Memory B cell (primary cell): ENCODE results near the gene MED20.
A peak's percentile ranks its signal among the peaks of the same experiment; 100 is the strongest.

Source experiments
- ATAC-seq: fragments of 150-1000 bp; cut with Tn5 transposase; 2 replicates; pipeline ENCODE4 v1.10.0; 2021; ENCODE audit warnings: low read depth, mild to moderate bottlenecking, moderate library complexity
- DNase-seq, 2 donors: peaks; one replicate each; pipeline ENCODE4 v3.0.0; 2022; ENCODE audit warnings: low spot score in 2 of 2
- H3K27ac Mint-ChIP-seq: one replicate; pipeline ENCODE4 v1.8.0; 2022; ENCODE audit warnings: mild to moderate bottlenecking, moderate library complexity, mixed read lengths
- H3K27me3 Mint-ChIP-seq: one replicate; pipeline ENCODE4 v1.8.0; 2022; ENCODE audit warnings: mixed read lengths
- H3K36me3 Mint-ChIP-seq: one replicate; pipeline ENCODE4 v1.8.0; 2022; ENCODE audit warnings: mild to moderate bottlenecking, mixed read lengths
- H3K4me1 Mint-ChIP-seq: one replicate; pipeline ENCODE4 v1.8.0; 2022; ENCODE audit warnings: mixed read lengths
- H3K4me3 Mint-ChIP-seq: one replicate; pipeline ENCODE4 v1.8.0; 2022; ENCODE audit warnings: mild to moderate bottlenecking, moderate library complexity, mixed read lengths
- H3K9me3 Mint-ChIP-seq: one replicate; pipeline ENCODE4 v1.8.0; 2022; ENCODE audit warnings: mixed read lengths

Gene MED20

GRCh38 chr6:41901882-41902519 is 18.9 kb downstream of the MED20 start:
- no peaks in the 10 kb centered on the region for H3K9me3 Mint-ChIP-seq
- no peak overlapping the region for H3K27ac Mint-ChIP-seq
- H3K27me3 Mint-ChIP-seq: no peaks in the 10 kb centered on the region
- ATAC-seq (peak; percentile 38), DNase-seq (no peak)
- H3K4me3 Mint-ChIP-seq: no peak overlapping the region
- peaks cover 14% of the 10 kb centered on the region for H3K36me3 Mint-ChIP-seq
- H3K4me1 Mint-ChIP-seq: no peaks in the 10 kb centered on the region

DNA sequence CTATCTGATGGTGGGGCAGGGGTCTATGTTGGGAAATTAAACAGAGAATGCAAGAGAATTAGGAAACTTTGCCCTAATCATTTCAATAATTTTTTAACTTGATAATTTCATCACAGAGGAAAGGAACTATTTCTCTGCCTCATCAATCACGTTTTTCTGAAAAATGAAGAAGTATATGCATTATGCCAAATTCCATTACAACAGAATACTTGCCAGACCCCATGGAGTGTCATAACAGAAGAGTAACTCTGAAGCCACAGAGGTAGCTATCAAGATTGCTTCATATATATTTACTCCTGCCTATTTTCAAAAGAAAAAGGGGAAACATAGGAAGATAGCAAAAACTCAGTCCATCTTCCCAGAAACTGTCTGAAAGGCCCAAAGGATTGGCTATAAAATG is 20.1 kb downstream of the MED20 start:
- Mint-ChIP-seq H3K9me3 (no peaks in the 10 kb centered on the region), H3K27me3 (no peaks in the 10 kb centered on the region), H3K4me3 (no peak overlapping the region), H3K4me1 (peaks cover 5% of the 10 kb centered on the region), H3K27ac (peak overlapping the region; percentile 41), H3K36me3 (peaks cover 11% of the 10 kb centered on the region)
- ATAC-seq (no peak), DNase-seq (no peak)

- Mint-ChIP-seq H3K27me3 (no peaks in the 10 kb centered on the region), H3K9me3 (no peaks in the 10 kb centered on the region), H3K36me3 (no peaks in the 10 kb centered on the region), H3K4me3 (no peak overlapping the region), H3K27ac (no peak overlapping the region), H3K4me1 (peaks cover 8% of the 10 kb centered on the region)
- ATAC-seq: no peak
- no peak for DNase-seq
Measured at GRCh38 chr6:41896281-41896680, 24.7 kb downstream of the MED20 start.

DNA sequence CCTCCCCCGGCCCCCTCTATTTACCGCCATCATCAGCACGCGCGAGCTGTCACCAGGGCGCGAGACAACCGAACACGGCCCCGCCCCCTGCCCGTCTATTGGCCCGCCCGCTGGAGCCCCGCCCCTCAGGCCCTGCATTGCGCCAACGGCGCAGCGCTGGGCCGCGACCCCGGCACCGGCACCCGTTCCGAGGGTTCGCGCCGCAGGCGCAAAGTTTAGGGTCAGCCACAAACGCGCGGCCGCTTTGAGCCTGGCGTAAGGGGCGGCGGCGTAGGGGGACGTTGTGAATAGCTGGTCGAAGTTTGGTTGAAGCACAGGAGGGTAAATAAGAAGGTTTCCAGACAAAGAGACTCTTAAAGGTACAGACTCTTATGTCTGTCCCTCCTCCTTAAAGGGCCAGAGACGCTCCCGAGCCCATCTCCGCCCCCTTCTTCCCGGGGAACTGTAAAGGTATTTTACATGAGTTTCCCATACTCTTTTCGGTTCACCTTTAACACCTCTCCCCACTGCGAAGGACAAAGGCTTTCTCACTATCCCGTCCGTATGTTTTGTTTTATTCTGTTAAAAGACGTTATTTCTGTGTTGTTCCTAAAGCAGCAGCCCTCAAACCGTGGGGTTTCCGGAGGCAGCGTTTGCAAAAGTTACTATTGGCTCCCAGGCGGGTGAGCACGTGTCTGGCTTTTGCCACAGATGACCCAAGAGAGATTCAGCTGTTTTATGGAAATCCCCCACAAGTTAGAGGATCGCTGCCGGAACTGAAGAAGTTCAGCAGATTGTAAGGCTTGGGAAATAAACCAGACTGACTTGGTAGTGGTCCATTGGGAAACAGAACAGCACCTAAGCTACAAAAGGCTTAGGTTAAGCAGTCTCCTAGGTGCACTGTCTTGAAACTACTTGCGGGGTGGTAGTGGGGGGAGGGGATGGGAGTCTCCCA is 25.4 kb downstream of the MED20 start, which contains the start of gene USP49:
Gene USP49, minus strand, starts transcription at position 76 of the 934 bp plus-strand sequence. CDS start 88,392 bp downstream, outside the sequence.
- ATAC-seq (peak; percentile 90), DNase-seq (peak; percentile 83 to 88)
- H3K27me3 Mint-ChIP-seq: no peaks in the 10 kb centered on the region
- H3K4me3 Mint-ChIP-seq: no peak within 1 kb of the TSS
- no peak within 1 kb of the TSS for H3K27ac Mint-ChIP-seq
- peaks cover 8% of the 10 kb centered on the region for H3K4me1 Mint-ChIP-seq
- no peaks in the 10 kb centered on the region for H3K9me3 Mint-ChIP-seq
- no peaks in the 10 kb centered on the region for H3K36me3 Mint-ChIP-seq

DNA sequence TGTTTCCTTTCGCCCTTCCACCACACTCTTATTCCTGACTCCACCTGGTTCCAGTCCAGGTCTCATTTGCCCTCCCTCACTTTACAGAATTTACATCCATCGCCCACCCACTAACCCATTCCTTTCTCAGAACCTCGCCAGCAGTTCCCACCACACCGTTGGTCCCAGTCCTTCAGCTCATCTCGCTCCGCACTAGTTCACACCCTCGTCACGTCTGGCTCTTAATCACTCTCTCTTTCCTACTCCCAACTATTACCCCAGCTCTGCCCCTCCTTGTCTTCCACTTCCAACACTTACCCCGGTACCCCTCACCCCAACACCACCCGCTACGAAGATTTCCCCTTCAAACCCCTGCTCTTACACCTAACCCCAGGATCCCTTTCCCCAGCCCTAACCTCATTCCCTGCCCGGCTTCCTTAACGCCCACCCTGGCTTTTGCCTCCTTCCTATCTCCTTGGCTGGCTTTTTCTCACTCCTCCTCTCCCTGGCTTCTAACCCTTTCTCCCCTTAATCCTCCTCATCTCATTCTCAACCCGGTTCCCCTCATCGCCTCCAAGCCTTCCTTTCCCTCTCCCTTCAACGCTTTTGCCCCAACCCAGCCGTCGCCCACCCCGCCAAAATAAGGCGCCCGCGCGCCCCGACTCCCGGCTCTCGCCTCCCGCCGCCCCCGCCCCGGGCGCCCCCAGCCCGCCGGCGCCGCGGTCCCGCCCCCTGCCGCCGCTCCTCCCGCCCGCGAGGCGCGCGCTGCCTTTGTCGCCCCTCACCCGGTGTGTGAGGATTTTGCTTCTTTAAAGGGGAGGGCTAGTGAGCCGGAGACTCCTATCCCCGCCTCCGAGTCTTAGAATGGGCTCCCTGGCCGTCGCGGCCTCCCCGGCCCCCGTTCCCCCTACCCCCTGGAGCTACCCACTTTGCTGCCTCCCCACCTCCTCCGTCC is 26.3 kb downstream of the MED20 start:
- H3K27me3 Mint-ChIP-seq: no peaks in the 10 kb centered on the region
- H3K4me1 Mint-ChIP-seq: peaks cover 8% of the 10 kb centered on the region
- no peak overlapping the region for H3K27ac Mint-ChIP-seq
- ATAC-seq: peak; percentile 24
- no peak overlapping the region for H3K4me3 Mint-ChIP-seq
- DNase-seq: no peak
- H3K36me3 Mint-ChIP-seq: no peaks in the 10 kb centered on the region
- no peaks in the 10 kb centered on the region for H3K9me3 Mint-ChIP-seq

GRCh38 chr6:41892921-41893564 is 27.9 kb downstream of the MED20 start:
- ATAC-seq (no peak), DNase-seq (no peak)
- H3K27me3 Mint-ChIP-seq: no peaks in the 10 kb centered on the region
- H3K36me3 Mint-ChIP-seq: no peaks in the 10 kb centered on the region
- no peak overlapping the region for H3K4me3 Mint-ChIP-seq
- no peaks in the 10 kb centered on the region for H3K9me3 Mint-ChIP-seq
- H3K4me1 Mint-ChIP-seq: peaks cover 8% of the 10 kb centered on the region
- no peak overlapping the region for H3K27ac Mint-ChIP-seq

DNA sequence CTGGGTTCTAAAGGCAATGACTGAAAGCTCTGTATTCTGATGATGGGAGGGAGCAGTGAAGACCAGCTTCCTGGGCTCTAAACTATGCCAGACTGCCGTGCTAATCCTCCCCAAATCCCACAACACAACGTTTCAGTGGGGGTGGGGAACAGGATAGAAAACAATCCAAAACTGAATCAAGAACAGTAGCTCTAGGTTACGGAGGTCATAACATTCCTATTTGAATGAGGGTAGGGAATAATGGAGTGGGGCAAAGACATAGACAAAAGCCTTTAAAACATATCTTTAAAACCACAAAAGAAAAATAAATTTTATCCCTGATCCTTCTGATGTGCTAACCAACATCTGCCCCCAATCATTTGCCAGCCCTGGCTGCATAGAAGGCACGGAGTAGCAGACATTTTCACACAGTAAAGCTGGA is 33.6 kb downstream of the MED20 start:
- H3K9me3 Mint-ChIP-seq: no peaks in the 10 kb centered on the region
- H3K4me1 Mint-ChIP-seq: no peaks in the 10 kb centered on the region
- H3K36me3 Mint-ChIP-seq: no peaks in the 10 kb centered on the region
- no peak overlapping the region for H3K27ac Mint-ChIP-seq
- no peak overlapping the region for H3K4me3 Mint-ChIP-seq
- no peak for ATAC-seq
- no peak for DNase-seq
- H3K27me3 Mint-ChIP-seq: no peaks in the 10 kb centered on the region

DNA sequence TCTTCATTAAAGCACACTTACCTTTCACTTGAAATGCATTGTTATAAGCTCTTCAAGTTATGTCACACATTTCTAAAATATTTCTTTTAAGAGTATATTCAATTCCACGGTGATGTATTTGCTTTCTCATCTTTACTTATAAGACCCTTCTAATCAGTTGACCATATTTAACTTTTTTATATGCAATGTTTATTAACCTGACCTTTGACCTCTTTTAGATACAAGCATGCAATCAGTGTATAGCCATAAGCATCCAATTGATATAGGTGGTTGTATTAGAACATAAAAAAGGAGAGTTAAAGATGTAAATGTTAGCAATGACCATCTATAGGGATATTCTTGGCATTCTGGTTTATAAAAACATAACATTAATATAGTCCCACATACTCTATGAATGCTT is 35.0 kb downstream of the MED20 start:
- no peaks in the 10 kb centered on the region for H3K4me1 Mint-ChIP-seq
- H3K4me3 Mint-ChIP-seq: no peak overlapping the region
- H3K27me3 Mint-ChIP-seq: no peaks in the 10 kb centered on the region
- DNase-seq: no peak
- no peak for ATAC-seq
- no peaks in the 10 kb centered on the region for H3K9me3 Mint-ChIP-seq
- no peaks in the 10 kb centered on the region for H3K36me3 Mint-ChIP-seq
- no peak overlapping the region for H3K27ac Mint-ChIP-seq

GRCh38 chr6:41884957-41885356 is 36.0 kb downstream of the MED20 start:
- ATAC-seq: no peak
- Mint-ChIP-seq H3K27me3 (no peaks in the 10 kb centered on the region), H3K9me3 (no peaks in the 10 kb centered on the region)

DNA sequence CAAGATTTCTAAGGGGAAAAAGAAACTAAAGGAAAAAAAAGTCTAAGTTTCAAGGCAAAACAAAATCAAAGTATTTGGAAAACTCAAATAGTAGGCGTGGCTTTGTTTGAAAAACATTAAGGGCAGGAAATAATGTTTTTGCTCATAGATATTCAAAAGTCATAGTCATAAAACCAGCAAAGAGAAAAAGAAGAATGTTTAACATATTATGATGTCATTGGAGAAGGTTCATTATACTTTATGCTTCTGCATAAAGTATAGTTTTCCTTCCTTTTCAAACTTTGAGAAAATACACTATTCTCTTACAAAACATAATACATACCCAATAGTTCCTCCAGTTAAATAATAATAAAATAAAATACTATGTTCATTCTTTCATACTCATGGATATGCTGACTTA is 39.4 kb downstream of the MED20 start:
- no peak overlapping the region for H3K4me3 Mint-ChIP-seq
- H3K27ac Mint-ChIP-seq: no peak overlapping the region
- ATAC-seq (no peak), DNase-seq (no peak)
- peaks cover 2% of the 10 kb centered on the region for H3K36me3 Mint-ChIP-seq
- no peaks in the 10 kb centered on the region for H3K9me3 Mint-ChIP-seq
- H3K4me1 Mint-ChIP-seq: no peaks in the 10 kb centered on the region
- no peaks in the 10 kb centered on the region for H3K27me3 Mint-ChIP-seq

More at GRCh38 chr6:41884957-41885356, 36.0 kb downstream of the MED20 start:
- H3K27ac Mint-ChIP-seq: no peak overlapping the region
- H3K36me3 Mint-ChIP-seq: peaks cover 2% of the 10 kb centered on the region
- no peak for DNase-seq
- H3K4me3 Mint-ChIP-seq: no peak overlapping the region
- H3K4me1 Mint-ChIP-seq: no peaks in the 10 kb centered on the region

GRCh38 chr6:41878961-41879405 is 42.0 kb downstream of the MED20 start:
- DNase-seq (no peak), ATAC-seq (no peak)
- Mint-ChIP-seq H3K27me3 (no peaks in the 10 kb centered on the region), H3K27ac (no peak overlapping the region), H3K9me3 (no peaks in the 10 kb centered on the region), H3K36me3 (peaks cover 2% of the 10 kb centered on the region), H3K4me3 (no peak overlapping the region), H3K4me1 (peaks cover 2% of the 10 kb centered on the region)

DNA sequence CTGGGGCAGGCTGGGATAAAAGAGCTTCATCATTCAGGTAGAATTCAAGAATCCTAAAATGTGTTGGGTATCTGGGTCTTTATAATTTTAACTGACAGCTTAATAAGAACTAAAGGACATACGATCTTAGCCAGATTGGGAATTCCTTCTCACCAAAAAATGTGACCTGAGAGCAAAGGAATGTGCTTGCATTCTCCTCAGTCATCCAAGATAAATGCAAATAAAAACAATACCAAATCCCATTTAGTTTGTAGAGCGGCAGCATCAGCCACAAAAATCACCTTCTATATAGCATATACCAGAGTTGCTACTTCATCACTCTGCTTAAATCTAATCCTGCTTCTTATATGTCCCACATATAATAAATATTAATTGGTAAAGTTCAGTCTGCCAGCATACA is 42.7 kb downstream of the MED20 start:
- H3K4me1 Mint-ChIP-seq: peaks cover 2% of the 10 kb centered on the region
- ATAC-seq: no peak
- H3K9me3 Mint-ChIP-seq: no peaks in the 10 kb centered on the region
- peaks cover 2% of the 10 kb centered on the region for H3K36me3 Mint-ChIP-seq
- DNase-seq: no peak
- no peak overlapping the region for H3K4me3 Mint-ChIP-seq
- H3K27me3 Mint-ChIP-seq: no peaks in the 10 kb centered on the region
- H3K27ac Mint-ChIP-seq: no peak overlapping the region

- H3K36me3 Mint-ChIP-seq: peaks cover 4% of the 10 kb centered on the region
- peaks cover 5% of the 10 kb centered on the region for H3K4me1 Mint-ChIP-seq
Measured at GRCh38 chr6:41877051-41877680, 43.8 kb downstream of the MED20 start.

More at GRCh38 chr6:41877051-41877680, 43.8 kb downstream of the MED20 start:
- H3K9me3 Mint-ChIP-seq: no peaks in the 10 kb centered on the region
- no peak overlapping the region for H3K4me3 Mint-ChIP-seq
- no peak for ATAC-seq
- H3K27me3 Mint-ChIP-seq: no peaks in the 10 kb centered on the region
- no peak overlapping the region for H3K27ac Mint-ChIP-seq
- no peak for DNase-seq
